Bronchial epithelial cell (primary cell): ENCODE data around the gene RAPGEF2. TPM values are rescaled to one million over a fixed set of nuclear protein-coding genes. Genes with fewer than 3 reads are reported as not detected.

Source experiments
- DNase-seq: peaks from one replicate; pipeline ENCODE4 v3.0.0-alpha.2; 2010; ENCODE audit warnings: low read depth
- FAIRE-seq: peaks from 2 replicates; lab custom pipeline; 2011; peaks lifted over from hg19 to GRCh38; lab: Jason Lieb, UNC
- H3K27me3 ChIP-seq: 2 replicates; pipeline ENCODE4 v1.5.1; 2011; ENCODE audit warnings: low read length; ENCODE audit not compliant: control insufficient read depth, insufficient read depth
- H3K36me3 ChIP-seq: 2 replicates; pipeline ENCODE4 v1.5.1; 2011; ENCODE audit warnings: low read length; ENCODE audit not compliant: control insufficient read depth, insufficient read depth
- H3K4me3 ChIP-seq: 2 replicates; pipeline ENCODE4 v1.5.1; 2011; ENCODE audit warnings: mild to moderate bottlenecking, low read depth, low read length, control low read depth
- CTCF ChIP-seq: IDR thresholded peaks from 2 replicates; pipeline ENCODE4 v1.5.1; 2011; ENCODE audit warnings: mild to moderate bottlenecking, moderate library complexity, low read length, control low read depth, inconsistent platforms; ENCODE audit not compliant: insufficient read depth, severe bottlenecking
- total RNA-seq: library from RNA; depleted of rRNA; stranded (reverse); fragments of >200 nt; gene quantifications from 2 replicates; pipeline ENCODE4 v1.2.1, GENCODE V29; 2014

Gene RAPGEF2
- total RNA-seq, 1 donor from 2014 or later: 37.6 TPM

DNA sequence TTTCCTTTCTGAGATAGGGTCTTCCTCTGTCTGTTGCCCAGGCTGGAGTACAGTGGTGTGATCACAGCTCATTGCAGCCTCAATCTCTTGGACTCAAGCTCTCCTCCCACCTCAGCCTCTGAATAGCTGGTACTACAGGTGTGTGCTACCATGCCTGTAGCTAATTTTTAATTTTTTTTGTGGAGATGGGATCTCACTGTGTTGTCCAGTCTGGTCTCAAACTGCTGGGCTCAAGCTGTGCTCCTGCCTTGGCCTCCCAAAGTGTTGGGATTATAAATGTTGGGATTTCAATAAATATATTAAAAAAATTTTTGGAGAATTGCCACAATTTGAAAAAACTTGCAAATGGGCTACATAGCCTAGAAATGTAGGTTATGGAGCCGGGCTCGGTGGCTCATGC lies 18.5 kb downstream of the RAPGEF2 start:
- no peak for TF ChIP-seq CTCF
- Histone ChIP-seq H3K36me3 (no peaks in the 10 kb centered on the region), H3K4me3 (no peak overlapping the region), H3K27me3 (no peaks in the 10 kb centered on the region)
- no peak for DNase-seq
- no peak for FAIRE-seq

DNA sequence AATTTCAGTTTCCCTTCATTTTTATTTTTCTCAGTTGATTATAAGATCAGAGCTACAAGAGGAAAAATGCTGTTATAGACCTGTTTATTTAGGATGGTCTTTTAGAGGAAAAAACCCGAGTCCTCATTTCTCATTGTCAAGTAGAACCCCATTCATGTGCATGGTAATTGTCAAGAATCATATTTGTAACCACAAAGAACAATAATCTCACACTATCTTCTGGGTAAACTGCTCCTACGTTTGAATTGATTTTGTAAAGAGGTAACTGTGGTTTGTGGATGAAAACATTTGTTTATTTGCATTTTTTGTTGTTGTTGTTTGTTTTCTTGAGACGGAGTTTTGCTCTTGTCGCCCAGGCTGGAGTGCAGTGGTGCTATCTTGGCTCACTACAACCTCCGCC lies 23.8 kb downstream of the RAPGEF2 start:
- no peak for FAIRE-seq
- no peaks in the 10 kb centered on the region for H3K27me3 ChIP-seq
- H3K4me3 ChIP-seq: no peak overlapping the region
- no peaks in the 10 kb centered on the region for H3K36me3 ChIP-seq
- DNase-seq: no peak
- TF ChIP-seq CTCF: no peak

DNA sequence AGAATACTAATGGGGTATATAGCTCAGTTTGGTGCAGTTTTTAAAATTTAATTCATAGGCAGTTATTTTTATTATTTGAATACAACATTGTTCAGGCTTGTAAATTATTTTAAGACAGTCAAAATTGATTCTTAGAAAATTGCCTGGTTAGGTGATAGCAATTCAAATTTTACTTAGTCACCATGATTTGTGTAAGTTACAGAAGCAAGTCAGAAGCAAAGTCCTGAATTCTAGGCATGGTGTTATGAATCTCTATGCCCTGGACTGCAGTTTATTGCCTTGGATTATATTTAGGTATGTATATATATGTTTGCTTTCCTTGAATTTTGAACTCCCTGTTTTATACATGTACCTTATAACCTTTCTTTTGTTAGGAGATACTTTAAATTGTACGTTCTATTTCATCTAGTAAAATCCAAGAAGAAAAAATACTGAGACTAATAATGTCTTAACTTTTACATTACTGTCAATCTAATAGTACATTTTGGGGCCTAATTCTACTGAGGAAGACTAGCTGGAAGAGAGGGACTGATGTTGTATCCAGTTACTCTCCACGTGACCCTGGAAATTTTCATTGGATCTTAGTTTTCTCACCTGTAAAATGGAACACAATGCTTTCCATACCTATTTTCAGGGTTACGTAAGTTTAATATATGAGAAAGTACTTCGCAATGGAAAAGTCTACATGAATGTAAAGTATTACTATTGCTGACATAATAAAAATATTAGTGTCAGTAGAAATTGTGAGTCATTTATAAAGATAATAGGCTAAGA lies 25.1 kb downstream of the RAPGEF2 start:
- DNase-seq (no peak), FAIRE-seq (no peak)
- TF ChIP-seq CTCF: no peak
- no peaks in the 10 kb centered on the region for H3K27me3 ChIP-seq
- no peaks in the 10 kb centered on the region for H3K36me3 ChIP-seq
- H3K4me3 ChIP-seq: no peak overlapping the region

DNA sequence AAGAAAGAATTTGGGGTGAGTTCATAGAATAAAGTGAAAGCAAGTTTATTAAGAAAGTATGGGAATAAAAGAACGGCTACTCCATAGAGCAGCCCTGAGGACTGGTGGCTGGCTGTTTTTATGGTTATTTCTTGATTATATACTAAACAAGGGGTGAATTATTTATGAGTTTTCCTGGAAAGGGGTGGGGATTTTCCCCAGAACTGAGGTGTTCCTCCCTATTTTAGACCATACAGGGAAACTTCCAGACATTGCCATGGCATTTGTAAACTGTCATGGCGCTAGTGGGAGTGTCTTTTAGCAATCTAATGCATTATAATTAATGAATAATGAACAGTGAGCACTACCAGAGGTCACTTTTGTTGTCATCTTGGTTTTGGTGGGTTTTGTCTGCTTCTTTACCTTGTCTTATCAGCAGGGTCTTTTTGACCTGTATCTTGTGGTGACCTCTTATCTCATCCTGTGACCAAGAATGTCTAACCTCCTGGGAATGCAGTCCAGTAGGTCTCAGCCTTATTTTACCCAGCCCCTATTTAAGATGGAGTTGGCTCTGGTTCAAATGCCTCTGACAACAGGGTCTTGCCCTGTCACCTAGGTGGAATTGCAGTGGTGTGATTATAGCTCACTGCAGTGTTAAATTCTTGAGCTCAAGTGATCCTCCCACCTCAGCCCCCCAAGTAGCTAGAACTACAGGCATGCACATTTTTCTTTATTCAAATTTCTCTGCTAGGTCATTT lies 27.1 kb downstream of the RAPGEF2 start:
- H3K27me3 ChIP-seq: no peaks in the 10 kb centered on the region
- no peak for TF ChIP-seq CTCF
- H3K36me3 ChIP-seq: no peaks in the 10 kb centered on the region
- no peak overlapping the region for H3K4me3 ChIP-seq
- FAIRE-seq (no peak), DNase-seq (no peak)

DNA sequence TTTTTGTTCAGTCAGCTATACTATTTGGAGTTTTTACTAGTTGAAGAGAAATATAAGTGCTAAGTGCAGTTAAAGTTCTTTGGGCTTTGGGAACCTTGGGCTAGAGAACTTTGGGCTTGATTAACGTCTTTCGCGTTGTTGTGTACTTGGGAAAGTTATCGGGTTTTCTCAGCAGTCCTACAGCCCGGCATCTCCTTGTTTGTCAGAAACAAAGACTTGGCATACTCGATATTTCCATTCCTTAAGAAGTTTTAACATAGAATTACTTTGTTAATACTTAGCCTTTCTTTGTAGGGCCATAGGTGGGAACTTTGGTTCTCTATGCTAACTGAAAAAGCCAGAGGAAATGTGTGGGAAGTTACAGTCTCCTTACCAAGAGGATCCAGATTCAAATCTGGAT lies 28.7 kb downstream of the RAPGEF2 start:
- TF ChIP-seq CTCF: no peak
- FAIRE-seq (no peak), DNase-seq (no peak)
- no peak overlapping the region for H3K4me3 ChIP-seq
- H3K27me3 ChIP-seq: no peaks in the 10 kb centered on the region
- H3K36me3 ChIP-seq: no peaks in the 10 kb centered on the region
